HG02623 (cell line): ENCODE results near the gene EIF6.
"Not testable (repeated sequence)": the region's sequence is repeated elsewhere in the genome, so short reads cannot be mapped to it uniquely, and the experiment has no call there.

Experiments used
- ATAC-seq: cut with Tn5 transposase; IDR thresholded peaks from one replicate; pipeline ENCODE4 v1.9.1; 2021; ENCODE audit warnings: moderate library complexity; ENCODE audit not compliant: unreplicated experiment

Gene EIF6

DNA sequence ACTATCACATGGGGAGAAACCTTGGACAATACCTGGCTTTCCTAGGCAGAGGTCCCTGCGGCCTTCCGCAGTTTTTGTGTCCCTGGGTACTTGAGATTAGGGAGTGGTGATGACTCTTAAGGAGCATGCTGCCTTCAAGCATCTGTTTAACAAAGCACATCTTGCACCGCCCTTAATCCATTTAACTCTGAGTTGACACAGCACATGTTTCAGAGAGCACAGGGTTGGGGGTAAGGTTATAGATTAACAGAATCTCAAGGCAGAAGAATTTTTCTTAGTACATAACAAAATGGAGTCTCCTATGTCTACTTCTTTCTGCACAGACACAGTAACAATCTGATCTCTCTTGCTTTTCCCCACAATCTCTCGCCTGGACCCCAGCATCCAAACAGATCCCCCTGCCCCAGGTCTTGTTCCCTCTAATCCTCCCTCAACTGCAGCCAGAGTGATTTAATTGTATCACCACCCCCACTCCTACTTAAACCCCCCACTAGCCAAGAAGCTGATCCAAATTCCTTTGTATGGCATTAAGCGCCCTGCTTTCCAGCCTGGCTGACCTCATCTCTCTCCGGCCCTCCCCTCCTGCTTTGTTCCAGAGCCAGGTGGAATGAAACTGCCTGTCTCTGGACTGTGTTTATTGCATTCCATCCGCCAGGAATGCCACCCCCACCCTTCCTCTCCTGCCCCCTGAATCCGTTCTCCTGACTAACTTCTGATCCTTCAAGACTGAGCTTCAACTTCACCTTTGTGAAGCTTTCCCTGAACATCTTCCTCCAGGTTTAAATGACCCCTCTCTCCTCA, 21.6 kb downstream of the EIF6 start:
- ATAC-seq = not testable (repeated sequence)

DNA sequence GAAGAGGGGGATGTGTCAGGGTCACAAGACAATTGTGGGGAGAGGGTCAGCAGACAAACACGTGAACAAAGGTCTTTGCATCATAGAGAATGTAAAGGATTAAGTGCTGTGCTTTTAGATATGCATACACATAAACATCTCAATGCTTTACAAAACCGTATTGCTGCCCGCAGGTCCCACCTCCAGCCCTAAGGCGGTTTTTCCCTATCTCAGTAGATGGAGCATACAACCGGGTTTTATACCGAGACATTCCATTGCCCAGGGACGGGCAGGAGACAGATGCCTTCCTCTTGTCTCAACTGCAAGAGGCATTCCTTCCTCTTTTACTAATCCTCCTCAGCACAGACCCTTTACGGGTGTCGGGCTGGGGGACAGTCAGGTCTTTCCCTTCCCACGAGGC, 22.3 kb downstream of the EIF6 start:
- ATAC-seq = not testable (repeated sequence)

DNA sequence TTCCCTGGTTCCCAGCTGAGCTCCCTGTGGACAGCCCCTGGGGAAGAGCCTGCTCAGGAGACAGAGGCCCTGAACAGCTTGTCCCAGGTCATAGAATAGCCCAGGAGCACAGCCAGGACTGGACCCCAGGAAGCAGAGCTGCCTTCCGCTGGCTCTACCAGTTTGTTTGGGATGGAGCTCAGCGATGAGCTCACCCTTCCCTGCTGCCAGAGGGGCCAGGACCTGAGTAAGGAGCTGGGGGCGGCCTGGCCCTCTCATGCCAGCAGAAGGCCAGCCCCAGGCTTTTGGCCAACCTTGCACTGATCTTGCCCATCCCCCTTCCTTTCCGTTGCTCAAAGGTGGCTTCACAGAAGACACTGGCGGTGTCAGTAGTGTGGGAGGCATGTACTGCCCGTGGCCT, 24.1 kb downstream of the EIF6 start:
- ATAC-seq = no peak

DNA sequence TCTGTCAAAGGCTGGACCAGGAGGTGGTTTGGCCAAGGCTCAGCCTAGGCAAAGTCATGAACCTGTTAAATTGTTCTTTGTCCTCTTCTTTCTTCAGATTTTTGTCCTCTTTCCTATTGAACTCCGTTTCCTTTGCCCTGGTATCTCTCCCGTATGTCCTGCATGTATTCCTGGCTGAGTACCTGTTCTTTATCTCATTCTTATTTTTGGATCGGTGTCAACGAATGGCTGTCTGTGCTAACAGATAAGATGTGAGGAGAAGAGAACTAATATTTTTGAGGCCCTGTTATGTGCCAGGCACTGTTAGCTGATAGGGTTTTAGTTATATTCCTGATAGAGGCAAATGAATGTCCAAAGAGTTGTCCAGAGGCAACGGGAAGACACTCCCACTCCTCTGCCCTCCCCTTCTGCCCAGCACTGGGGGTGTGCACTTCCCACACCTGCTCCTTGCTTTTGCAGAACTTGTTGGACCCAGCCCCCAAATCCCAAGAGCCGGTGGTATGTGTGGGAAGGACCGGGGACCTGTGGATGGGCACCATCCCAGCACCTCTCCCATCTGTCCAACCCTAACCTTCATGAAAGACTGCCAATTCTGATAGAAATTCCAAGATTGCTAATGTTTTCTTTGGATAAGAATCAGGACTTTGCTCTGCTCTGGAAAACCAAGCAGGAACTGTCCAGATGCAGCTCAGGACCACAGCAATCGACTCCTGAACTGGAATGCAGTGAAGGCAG, 27.2 kb downstream of the EIF6 start:
- ATAC-seq = no peak

DNA sequence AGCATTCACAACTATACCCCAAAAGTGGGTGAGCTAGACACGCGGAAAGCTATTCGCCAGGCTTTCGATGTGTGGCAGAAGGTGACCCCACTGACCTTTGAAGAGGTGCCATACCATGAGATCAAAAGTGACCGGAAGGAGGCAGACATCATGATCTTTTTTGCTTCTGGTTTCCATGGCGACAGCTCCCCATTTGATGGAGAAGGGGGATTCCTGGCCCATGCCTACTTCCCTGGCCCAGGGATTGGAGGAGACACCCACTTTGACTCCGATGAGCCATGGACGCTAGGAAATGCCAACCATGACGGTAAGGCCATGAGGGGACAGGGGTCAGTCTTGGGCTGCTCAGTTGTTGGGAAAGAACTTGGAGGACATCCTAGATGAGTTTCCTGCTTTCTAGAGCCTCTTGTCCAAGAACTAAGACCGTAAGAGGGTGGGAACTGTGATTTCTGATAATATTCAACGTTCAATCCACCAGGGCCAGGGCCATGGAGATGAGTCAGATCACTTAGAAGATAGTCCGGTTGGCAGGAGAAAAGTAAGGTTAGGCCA, 30.0 kb downstream of the EIF6 start:
- no peak for ATAC-seq

DNA sequence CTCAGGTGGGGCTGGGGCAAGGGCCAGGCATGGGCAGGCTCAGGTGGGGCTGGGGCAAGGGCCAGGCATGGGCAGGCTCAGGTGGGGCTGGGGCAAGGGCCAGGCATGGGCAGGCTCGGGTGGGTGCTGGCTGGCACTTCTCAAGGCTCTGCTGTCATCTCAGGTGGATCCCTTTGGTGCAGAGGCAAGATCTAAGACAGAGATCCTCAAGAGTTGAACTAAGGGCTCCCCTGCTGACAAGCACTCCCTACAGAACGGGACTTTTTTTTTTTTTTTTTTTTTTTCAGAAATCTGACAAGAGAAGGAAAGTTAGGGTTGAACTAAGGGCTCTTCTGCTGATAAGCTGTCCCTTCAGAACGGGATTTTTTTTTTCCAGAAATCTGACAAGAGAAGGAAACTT, 31.6 kb downstream of the EIF6 start:
- ATAC-seq = no peak

DNA sequence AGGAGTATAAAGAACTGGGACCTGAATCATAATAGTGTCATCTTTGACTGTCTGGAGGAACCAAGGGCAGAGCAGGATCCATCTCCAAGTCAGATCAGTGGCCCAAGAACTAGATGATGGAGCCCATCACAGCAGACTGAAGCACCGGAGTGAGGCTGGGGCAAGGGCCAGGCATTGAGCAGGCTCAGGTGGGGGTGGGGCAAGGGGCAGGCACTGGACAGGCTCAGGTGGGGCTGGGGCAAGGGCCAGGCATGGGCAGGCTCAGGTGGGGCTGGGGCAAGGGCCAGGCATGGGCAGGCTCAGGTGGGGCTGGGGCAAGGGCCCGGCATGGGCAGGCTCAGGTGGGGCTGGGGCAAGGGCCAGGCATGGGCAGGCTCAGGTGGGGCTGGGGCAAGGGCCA, 32.0 kb downstream of the EIF6 start:
- not testable (repeated sequence) for ATAC-seq

DNA sequence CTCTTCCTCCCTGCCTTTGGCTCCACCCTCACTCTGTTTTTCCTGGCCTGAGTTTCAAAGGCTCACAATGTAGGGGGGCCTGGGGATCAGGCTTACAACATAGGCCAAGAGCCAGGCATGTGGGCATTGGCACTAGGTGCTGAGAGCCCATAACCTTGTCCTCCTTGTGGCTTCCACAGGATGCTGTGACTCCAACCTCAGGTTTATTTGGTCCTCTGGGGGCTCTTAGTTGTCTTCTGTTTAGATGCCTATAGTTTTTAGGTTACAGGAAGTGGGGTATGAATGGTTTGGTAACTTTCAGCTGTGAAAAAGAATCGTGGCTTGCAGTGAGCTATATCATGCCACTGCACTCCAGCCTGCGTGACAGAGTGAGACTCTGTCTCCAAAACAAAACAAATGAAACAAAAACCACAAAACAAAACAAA, 32.5 kb downstream of the EIF6 start:
- ATAC-seq = no peak

DNA sequence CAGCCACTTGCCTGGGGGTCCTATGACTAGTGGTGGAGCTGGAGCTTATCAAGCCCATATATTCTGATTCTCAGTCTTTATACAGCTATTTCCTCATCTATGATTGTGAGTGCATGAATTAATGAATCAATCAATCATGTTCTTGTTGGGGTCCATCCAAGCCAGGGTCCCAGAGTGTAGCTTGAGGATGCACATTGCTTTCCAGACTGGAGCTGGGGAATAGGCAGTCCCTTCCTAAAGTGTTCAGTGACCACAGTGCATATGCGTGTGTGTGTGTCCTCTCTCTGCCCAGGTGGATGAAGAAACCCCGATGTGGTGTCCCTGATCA, 33.0 kb downstream of the EIF6 start:
- no peak for ATAC-seq

DNA sequence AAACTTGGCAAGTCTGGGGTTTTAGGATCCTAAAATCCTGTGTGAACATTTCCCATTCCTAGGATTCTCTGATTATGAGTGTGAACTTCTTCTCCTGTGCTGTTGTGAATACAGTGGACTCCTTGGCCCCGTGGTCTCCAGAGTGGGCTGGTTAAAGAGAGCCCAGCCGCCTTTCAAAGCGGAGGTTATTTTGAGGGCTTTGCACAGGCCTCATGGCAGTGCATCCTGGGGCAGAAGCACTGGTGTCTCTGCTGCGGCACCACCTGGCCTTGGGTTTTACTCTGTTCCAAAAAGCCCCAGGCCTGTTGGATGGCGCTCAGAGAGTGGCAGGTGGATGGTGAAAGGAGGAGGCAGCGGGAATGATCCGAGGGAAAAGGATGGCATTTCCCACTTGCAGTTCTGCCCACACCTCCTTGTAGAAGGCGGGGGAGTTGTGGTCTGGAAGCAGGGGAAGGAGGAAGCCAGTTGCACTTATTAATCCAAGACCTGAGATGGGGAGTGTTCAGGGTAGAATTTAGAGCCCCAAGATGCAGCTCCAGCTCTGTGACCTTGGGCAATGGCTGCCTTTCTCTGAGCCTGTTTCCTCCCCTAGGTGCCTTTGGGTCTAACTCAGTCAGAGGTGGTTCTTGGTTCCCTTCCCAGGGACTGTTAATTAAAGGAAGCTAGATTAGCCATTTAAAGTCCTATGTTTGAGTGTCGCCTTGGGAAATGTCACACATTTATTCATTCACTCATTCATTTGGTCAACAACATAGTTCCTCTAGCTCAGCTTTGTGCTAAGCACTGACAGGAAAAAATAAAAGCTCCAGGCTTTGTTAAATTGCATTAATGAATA, 35.7 kb downstream of the EIF6 start:
- ATAC-seq = no peak

DNA sequence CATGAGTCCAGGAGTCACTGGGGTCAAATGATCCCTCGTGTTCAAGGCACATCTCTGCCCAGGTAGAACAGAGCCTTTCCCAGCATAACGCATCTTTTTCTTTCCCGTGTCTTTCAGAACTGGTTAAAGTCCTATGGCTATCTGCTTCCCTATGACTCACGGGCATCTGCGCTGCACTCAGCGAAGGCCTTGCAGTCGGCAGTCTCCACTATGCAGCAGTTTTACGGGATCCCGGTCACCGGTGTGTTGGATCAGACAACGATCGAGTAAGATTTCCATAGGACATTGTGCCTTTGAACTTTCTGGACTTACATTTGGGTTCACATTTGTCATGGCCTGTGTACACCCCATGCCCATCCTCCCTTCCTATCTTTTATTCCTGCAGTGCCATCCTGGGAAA, 37.8 kb downstream of the EIF6 start:
- no peak for ATAC-seq

DNA sequence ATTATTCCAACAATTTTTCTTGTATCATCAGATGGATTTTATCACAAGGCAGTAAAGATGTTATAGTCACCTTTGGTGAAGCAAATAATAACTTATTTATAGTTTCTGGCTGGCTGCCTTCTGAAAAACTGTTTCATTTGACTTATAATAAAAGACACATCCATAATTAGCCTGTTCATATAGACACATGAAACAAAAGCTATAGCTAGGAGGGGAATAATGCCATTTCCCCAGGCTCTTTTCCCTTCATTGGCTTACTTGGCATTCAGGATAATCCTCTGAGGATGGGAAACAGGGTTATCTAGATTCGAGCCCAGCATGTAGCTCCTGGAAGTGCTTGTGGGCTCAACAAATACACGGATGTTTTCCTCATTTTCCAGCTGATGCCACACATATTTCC, 40.6 kb downstream of the EIF6 start:
- ATAC-seq = no peak

DNA sequence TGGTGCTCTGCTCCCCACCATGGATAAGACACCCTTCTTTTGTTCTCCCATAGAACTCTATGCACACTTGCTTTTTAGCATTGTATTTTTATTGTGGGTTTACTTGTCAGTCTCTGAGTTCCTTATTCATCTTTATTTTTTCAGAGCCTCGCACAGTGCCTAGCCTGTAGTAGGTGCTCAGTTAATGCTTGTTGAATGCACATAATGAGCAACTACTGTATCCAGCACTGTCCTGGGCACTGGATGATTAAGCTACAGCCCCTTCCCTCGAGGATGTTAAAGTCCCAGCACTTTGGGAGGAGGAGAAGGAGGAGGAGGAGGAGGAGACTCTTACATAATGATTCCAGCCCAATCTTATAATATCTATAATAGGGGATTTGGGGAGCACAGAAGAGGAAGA, 41.3 kb downstream of the EIF6 start:
- ATAC-seq = no peak

DNA sequence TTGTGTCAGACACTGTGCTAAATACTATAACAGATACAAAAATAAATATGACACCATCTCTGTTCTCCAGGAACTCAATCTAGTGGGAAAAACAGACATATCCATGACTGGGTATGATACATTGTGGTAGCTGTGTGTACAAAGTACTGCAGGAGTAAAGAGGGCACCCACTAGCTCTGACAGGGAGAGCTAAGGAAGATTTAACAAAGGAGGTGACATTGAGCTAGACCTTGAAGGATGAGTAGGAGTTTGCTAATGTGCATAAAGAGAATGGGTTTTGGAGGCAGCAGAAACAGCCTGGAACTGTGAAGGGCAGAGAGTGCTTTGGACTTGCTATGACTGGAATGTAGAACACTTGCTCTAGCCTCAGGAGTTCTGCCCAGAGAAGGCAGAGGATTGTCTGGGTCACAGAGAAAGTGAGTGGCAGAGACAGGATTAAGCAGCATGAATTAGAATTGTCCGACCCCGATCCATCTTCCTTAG, 43.7 kb downstream of the EIF6 start:
- ATAC-seq = no peak

DNA sequence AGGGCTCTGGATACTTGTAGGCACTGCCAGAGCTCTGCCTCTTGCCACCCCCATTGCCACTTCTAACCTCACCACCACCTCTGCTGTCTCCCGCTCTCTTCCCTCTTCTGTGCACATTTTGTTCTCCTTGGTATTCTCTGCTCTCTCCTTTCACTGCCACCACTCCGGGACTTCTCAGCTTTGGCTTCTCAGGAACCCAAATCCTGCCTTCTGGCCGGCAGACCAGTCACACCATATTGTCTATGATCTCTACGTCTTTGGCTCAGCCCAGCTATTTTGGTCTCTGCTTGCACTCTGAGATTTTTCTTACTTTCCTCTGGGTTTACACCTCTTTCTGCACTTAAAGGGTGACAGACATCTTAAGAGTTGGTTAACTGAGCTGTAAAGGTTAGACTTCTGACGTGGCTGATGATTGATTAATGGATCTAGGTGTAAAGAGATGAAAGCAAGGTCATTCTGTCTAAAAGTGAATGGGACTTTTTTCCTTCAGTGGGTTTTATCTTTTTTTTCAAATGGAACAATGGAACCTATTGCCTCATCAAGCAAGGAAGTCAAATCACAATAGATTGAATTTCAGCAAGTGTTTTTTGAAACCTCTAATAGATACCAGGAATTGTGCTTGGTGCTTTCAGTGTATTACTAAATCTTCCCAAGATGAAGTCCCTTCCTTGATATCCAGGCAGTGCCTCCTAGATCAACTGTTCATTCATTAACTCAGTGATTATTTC, 44.3 kb downstream of the EIF6 start:
- ATAC-seq = no peak

DNA sequence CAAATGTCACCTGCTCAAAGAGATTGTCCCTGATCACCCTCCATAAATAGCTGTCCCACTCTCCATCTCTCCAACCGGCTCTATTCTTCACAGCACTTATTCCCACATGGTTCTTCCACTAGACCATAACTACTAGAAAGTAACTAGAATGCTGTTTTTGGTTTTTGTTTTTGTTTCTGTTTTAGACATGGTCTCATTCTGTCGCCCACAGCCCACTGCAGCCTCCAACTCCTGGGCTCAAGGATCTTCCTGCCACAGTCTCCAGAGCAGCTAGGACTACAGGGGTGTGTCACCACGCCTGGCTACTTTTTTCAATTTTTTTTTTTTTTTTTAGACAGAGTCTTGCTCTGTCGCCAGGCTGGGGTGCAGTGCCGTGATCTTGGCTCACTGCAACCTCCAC, 45.8 kb downstream of the EIF6 start:
- ATAC-seq = no peak

DNA sequence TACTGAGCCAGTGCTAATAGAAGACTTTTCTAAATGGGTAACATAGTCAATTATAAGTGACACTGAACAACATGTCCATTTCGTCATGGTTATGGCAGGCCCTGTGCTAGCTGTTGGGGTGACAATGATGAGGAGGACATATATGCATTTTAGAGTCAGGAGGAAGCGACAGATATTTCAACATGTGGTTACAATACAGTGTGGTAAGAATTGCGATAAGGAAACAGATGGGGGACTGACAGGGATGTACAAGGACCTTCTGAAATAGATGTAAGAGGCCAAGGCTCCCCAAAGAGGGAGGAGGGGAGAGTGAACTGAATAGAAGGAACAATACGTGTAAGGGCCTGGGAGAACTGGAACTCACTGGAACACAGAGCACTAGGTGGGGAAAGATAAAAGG, 46.4 kb downstream of the EIF6 start:
- no peak for ATAC-seq

DNA sequence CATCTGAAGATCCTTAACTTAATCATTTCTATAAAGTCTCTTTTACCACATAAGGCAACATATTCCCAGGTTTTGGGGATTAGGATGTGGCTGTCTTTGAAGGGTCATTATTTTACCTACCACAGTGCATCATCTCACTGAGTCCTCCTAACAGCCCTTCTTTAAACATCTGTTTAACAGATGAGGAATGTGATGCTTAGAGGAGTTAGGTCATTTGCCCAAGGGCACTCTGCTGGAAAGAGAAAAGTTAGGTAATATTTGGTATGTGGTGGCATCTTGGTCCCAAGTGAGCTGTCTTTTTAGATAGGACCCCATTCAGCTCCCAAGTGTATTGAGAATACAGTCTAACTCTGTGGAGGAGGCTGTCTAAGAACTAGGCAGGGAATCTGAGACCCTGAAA, 47.1 kb downstream of the EIF6 start:
- ATAC-seq = no peak

DNA sequence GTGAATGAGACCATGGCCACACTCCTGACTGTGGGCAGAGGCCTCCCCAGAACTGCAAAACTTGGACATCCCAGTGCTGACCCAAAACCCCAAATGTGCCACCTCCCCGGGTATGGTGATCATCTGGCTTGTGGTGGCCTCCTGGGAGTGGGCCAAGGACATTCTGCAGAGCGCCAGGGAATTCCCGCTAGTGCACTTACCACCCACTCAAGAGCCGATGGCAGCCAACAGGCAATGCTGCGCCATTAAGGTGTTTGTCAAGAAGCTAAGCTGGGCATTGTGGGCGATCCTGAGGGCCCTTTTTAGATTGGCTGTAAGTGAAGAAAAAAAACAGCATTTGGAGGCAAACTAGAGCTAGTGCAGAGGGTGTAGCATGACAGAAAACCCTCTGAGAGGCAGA, 48.7 kb downstream of the EIF6 start:
- ATAC-seq = no peak

DNA sequence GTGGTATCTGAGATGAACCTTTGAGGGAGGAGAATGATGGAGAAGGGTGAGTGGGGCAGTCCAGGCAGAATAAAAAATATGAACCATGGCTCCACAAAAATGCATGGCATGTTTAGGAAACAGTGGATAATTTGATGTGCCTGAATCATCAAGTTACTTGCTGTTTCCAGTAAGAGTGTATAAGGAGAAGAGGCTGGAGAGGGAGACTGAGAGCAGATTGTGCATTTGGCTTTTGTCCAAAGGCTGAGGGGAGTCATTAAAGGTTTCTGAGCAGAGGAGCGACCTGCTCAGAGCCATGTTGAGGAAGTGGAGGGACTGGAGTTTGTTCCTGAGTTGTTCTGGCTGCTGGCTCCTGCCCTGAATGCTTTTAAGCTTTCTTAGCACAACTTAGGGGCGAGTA, 52.0 kb downstream of the EIF6 start:
- no peak for ATAC-seq
